ENCODE data around the gene RPL32. TPM values are rescaled to one million over a fixed set of nuclear protein-coding genes. Genes with fewer than 3 reads are reported as not detected.

The RPL32 gene
- total RNA-seq, 4 donors from 2014 or later = 373 to 937 (median 550) TPM

- 74% methylated on average over 12 of the region's 12 CpGs; no CpG with 5 or more reads in 1 of the 2 donors for WGBS, 2 donors (ENCODE audit: low coverage in 1 of 2)
- H3K27me3 ChIP-seq = peaks cover 13% of the 10 kb centered on the region
- no peaks in the 10 kb centered on the region for H3K9me3 ChIP-seq
- H3K4me1 ChIP-seq = peaks cover 0 to 12% (median 9%) of the 10 kb centered on the region in 4 donors
- H3K4me3 ChIP-seq = no peak overlapping the region
- DNase-seq = no peak
- intact Hi-C loops (cut with DNase I; ENCODE audit: low total_unique reads) = no loop called here
- peak overlapping the region in 3 of 4 donors; percentile 19 to 91 (median 24) for H3K27ac ChIP-seq
- in situ Hi-C loops (cut with MboI; ENCODE audit: low pct_ligation_motif_present in 1 of 4, low pct_unique_long_range_greater_than_20kb in 1 of 4, low sequenced_read_pairs in 3 of 4) = no loop called here
- TF ChIP-seq POLR2AphosphoS5 (IDR thresholded peaks at IDR 0.05) (no peak), EP300 (IDR thresholded peaks at IDR 0.05; ENCODE audit: low read depth) (no peak), POLR2A (IDR thresholded peaks at IDR 0.05) (no peak), CTCF (IDR thresholded peaks at IDR 0.05) (no peak)
- H3K36me3 ChIP-seq = no peaks in the 10 kb centered on the region
These were observed 42.7 kb downstream of the RPL32 start for GRCh38 chr3:12798559-12799179.

- peaks cover 13% of the 10 kb centered on the region for H3K27me3 ChIP-seq
- H3K9me3 ChIP-seq = no peaks in the 10 kb centered on the region
- H3K27ac ChIP-seq = peak overlapping the region in 3 of 4 donors; percentile 19 to 91 (median 86)
- no peak overlapping the region for H3K4me3 ChIP-seq
- in situ Hi-C loops (cut with MboI; ENCODE audit: low pct_ligation_motif_present in 1 of 4, low pct_unique_long_range_greater_than_20kb in 1 of 4, low sequenced_read_pairs in 3 of 4) (no loop called here), intact Hi-C loops (cut with DNase I; ENCODE audit: low total_unique reads) (no loop called here)
- no peak for DNase-seq
- peaks cover 0 to 12% (median 9%) of the 10 kb centered on the region in 4 donors for H3K4me1 ChIP-seq
- TF ChIP-seq POLR2AphosphoS5 (IDR thresholded peaks at IDR 0.05) = no peak
- no peak for TF ChIP-seq CTCF (IDR thresholded peaks at IDR 0.05)
- no peak for TF ChIP-seq EP300 (IDR thresholded peaks at IDR 0.05; ENCODE audit: low read depth)
- TF ChIP-seq POLR2A (IDR thresholded peaks at IDR 0.05) = no peak
- 47 to 66% methylated on average over 3 to 8 of the region's 8 CpGs for WGBS, 2 donors (ENCODE audit: low coverage in 1 of 2)
- no peaks in the 10 kb centered on the region for H3K36me3 ChIP-seq
These were observed 43.3 kb downstream of the RPL32 start for GRCh38 chr3:12797892-12798558.

- no peak for DNase-seq
These were observed 44.1 kb downstream of the RPL32 start for GRCh38 chr3:12797124-12797891.

More at GRCh38 chr3:12797124-12797891, 44.1 kb downstream of the RPL32 start:
- 54 to 100% methylated on average over 1 to 17 of the region's 17 CpGs for WGBS, 2 donors (ENCODE audit: low coverage in 1 of 2)
- TF ChIP-seq POLR2AphosphoS5 (IDR thresholded peaks at IDR 0.05) = no peak
- TF ChIP-seq CTCF (IDR thresholded peaks at IDR 0.05) = no peak
- peak overlapping the region; percentile 44 to 61 (median 48) for H3K4me3 ChIP-seq
- peak overlapping the region; percentile 76 to 91 (median 82) for H3K27ac ChIP-seq
- H3K9me3 ChIP-seq = no peaks in the 10 kb centered on the region
- in situ Hi-C loops (cut with MboI; ENCODE audit: low pct_ligation_motif_present in 1 of 4, low pct_unique_long_range_greater_than_20kb in 1 of 4, low sequenced_read_pairs in 3 of 4) = no loop called here
- H3K36me3 ChIP-seq = no peaks in the 10 kb centered on the region
- peaks cover 13% of the 10 kb centered on the region for H3K27me3 ChIP-seq
- peaks cover 0 to 12% (median 9%) of the 10 kb centered on the region in 4 donors for H3K4me1 ChIP-seq
- intact Hi-C loops (cut with DNase I; ENCODE audit: low total_unique reads) = no loop called here
